HEK293 (cell line): ENCODE results near the gene STAC2.

Experiments used
- CTCF ChIA-PET: fragments of 350-600 bp; formaldehyde crosslinking; extraction: SDS; loops from one replicate; lab custom pipeline; 2021; ENCODE audit warnings: antibody characterized with exemption; lab: Yijun Ruan, JAX
- POLR2A ChIA-PET: fragments of 300-600 bp; formaldehyde crosslinking; extraction: SDS; loops from one replicate; lab custom pipeline; 2020; ENCODE audit warnings: antibody characterized with exemption, inconsistent platforms; lab: Yijun Ruan, JAX
- H3K27ac ChIP-seq: fragments of 200-500 bp; sonication (Bioruptor generic); 2 replicates; pipeline ENCODE4 v1.5.1; 2014; ENCODE audit warnings: low read depth, low read length, control low read depth, inconsistent platforms; ENCODE audit errors: extremely low read depth
- H3K36me3 ChIP-seq, 2 experiments: fragments of 200-500 bp in 1 of 2; sonication (Bioruptor generic) in 1 of 2; 1 replicate in 1 of 2; 2 replicates in 1 of 2; pipeline ENCODE4 v1.5.1; 2014 to 2017; ENCODE audit warnings: inconsistent platforms in 2 of 2, low read length in 2 of 2; ENCODE audit not compliant: control insufficient read depth in 2 of 2, insufficient read depth in 1 of 2
- H3K4me1 ChIP-seq: fragments of 200-500 bp; sonication (Bioruptor generic); 2 replicates; pipeline ENCODE4 v1.5.1; 2014; ENCODE audit warnings: mild to moderate bottlenecking, low read length, inconsistent platforms; ENCODE audit not compliant: control insufficient read depth, insufficient read depth
- H3K4me3 ChIP-seq: 2 replicates; pipeline ENCODE4 v1.5.1; 2011; ENCODE audit warnings: low read depth, mild to moderate bottlenecking, control low read depth, low read length, moderate library complexity
- H3K9me3 ChIP-seq: fragments of 200-500 bp; sonication (Bioruptor generic); 2 replicates; pipeline ENCODE4 v1.5.1; 2014; ENCODE audit warnings: low read depth, low read length, inconsistent platforms; ENCODE audit not compliant: control insufficient read depth, insufficient read depth
- EGR2 ChIP-seq: fragments of 450-650 bp; formaldehyde crosslinking; IDR thresholded peaks from 2 replicates; pipeline ENCODE4 v1.5.1; 2016; ENCODE audit warnings: low read depth, missing biosample characterization, missing genetic modification characterization
- GLIS1 ChIP-seq: fragments of 450-650 bp; formaldehyde crosslinking; IDR thresholded peaks from 2 replicates; pipeline ENCODE4 v1.5.1; 2016; ENCODE audit warnings: missing biosample characterization, missing genetic modification characterization
- PRDM2 ChIP-seq: fragments of 450-650 bp; formaldehyde crosslinking; IDR thresholded peaks from 2 replicates; pipeline ENCODE4 v1.5.1; 2016; ENCODE audit warnings: missing biosample characterization, missing genetic modification characterization, borderline replicate concordance
- SP2 ChIP-seq: fragments of 450-650 bp; formaldehyde crosslinking; IDR thresholded peaks from 2 replicates; pipeline ENCODE4 v1.5.1; 2016; ENCODE audit warnings: missing biosample characterization, missing genetic modification characterization
- ZBTB20 ChIP-seq: fragments of 450-650 bp; formaldehyde crosslinking; IDR thresholded peaks from 2 replicates; pipeline ENCODE4 v1.5.1; 2016; ENCODE audit warnings: missing biosample characterization, missing genetic modification characterization
- ZEB2 ChIP-seq: fragments of 450-650 bp; formaldehyde crosslinking; IDR thresholded peaks from 2 replicates; pipeline ENCODE4 v1.5.1; 2016; ENCODE audit warnings: missing biosample characterization, missing genetic modification characterization
- ZFHX2 ChIP-seq: fragments of 450-650 bp; formaldehyde crosslinking; conservative IDR thresholded peaks from 2 replicates; pipeline ENCODE4 v1.5.1; 2016; ENCODE audit warnings: missing biosample characterization, missing genetic modification characterization
- ZIC2 ChIP-seq: fragments of 450-650 bp; formaldehyde crosslinking; IDR thresholded peaks from 2 replicates; pipeline ENCODE4 v1.5.1; 2016; ENCODE audit warnings: missing biosample characterization, missing genetic modification characterization
- ZNF18 ChIP-seq: fragments of 450-650 bp; formaldehyde crosslinking; IDR thresholded peaks from 2 replicates; pipeline ENCODE4 v1.5.1; 2016; ENCODE audit warnings: missing biosample characterization, missing genetic modification characterization
- ZNF2 ChIP-seq: fragments of 450-650 bp; formaldehyde crosslinking; IDR thresholded peaks from 2 replicates; pipeline ENCODE4 v1.5.1; 2016; ENCODE audit warnings: missing biosample characterization, missing genetic modification characterization
- ZNF600 ChIP-seq: fragments of 450-650 bp; formaldehyde crosslinking; IDR thresholded peaks from 2 replicates; pipeline ENCODE4 v1.5.1; 2016; ENCODE audit warnings: missing biosample characterization, missing genetic modification characterization
- TF ChIP-seq, protein P1 (sequence below): fragments of 450-650 bp; IDR thresholded peaks from 2 replicates; pipeline ENCODE4 v1.5.1; 2018; ENCODE audit warnings: missing biosample characterization, mild to moderate bottlenecking, missing genetic modification characterization

The STAC2 gene

DNA sequence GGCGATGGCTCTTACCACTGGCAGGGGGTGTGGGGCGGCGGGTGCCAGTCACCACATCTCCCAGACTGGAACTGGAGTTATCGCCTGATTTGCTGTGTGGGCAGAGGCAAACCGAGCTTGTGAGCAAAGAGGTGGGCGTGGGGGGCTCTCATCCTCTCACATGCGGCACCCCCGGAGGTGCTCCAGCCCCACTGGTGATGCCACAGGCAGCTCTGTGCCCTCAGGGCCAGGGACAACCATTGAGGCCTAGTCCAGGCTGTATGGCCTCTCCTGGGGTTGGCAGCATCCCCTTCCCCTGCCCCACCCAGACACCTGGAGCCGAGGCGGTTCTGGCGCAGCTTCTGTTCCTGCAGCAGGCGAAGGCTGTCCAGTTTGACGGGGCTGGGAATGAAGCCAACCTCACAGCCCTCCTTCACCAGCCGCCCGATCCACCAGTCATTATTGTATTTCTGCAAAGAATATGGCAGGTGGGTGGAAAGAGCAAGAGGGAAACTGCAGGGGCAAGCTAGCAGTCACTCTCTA lies 39.2 kb downstream of the STAC2 start (continued):
- TF ChIP-seq PRDM2 (tag by site-specific recombination) = no peak

DNA sequence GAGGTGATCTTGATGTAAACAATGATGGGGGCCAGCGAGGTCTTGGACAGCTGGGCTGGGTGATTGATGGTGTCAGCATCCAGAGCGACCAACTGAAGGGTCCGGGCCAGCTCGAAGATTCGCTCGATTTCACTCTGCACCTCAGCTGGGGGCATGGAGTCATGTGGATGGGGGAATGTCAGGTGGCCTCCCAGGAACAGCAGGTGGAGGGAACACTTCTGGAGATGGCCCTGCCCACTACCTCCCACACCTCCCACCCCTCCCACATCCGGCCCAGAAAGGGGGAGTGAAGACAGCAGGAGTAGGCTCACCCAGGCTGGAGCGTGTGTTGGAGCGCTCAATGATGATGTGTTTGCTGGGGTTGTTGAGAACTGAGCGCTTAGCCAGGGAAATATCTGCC lies 42.0 kb downstream of the STAC2 start:
- peaks cover 57 to 73% of the 10 kb centered on the region in 2 experiments for H3K36me3 ChIP-seq
- H3K27ac ChIP-seq = no peak overlapping the region
- 0 out of 2 replicates have a peak, but pooled peaks cover 2% of the 10 kb centered on the region for H3K4me1 ChIP-seq
- POLR2A ChIA-PET = interaction anchor here (0.7 to 1.3 kb wide), 2 partner anchors 9 to 16 kb away, joined by 3 read pairs; partner anchors contain the start of gene RPL19
- no peak overlapping the region for H3K4me3 ChIP-seq
- no peaks in the 10 kb centered on the region for H3K9me3 ChIP-seq
- CTCF ChIA-PET = interaction anchor here (1.1 to 2.9 kb wide), 5 partner anchors 9 to 60 kb away, joined by 3 to 23 read pairs (median 4); no protein-coding TSS in a partner anchor
- TF ChIP-seq ZNF18 = no peak
- peak; percentile 13; the same call in 1 of the 2 replicates for TF ChIP-seq SP2 (tag by site-specific recombination)
- no peak for TF ChIP-seq ZEB2 (tag by site-specific recombination)
- no peak for TF ChIP-seq ZNF2 (tag by site-specific recombination)
- TF ChIP-seq, protein P1, sequence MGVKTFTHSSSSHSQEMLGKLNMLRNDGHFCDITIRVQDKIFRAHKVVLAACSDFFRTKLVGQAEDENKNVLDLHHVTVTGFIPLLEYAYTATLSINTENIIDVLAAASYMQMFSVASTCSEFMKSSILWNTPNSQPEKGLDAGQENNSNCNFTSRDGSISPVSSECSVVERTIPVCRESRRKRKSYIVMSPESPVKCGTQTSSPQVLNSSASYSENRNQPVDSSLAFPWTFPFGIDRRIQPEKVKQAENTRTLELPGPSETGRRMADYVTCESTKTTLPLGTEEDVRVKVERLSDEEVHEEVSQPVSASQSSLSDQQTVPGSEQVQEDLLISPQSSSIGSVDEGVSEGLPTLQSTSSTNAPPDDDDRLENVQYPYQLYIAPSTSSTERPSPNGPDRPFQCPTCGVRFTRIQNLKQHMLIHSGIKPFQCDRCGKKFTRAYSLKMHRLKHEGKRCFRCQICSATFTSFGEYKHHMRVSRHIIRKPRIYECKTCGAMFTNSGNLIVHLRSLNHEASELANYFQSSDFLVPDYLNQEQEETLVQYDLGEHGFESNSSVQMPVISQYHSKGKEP (tag by site-specific recombination) = no peak
- peak; percentile 77 for TF ChIP-seq EGR2 (tag by site-specific recombination)
- TF ChIP-seq ZNF600 (tag by site-specific recombination) = peak; percentile 35; the same call in 1 of the 2 replicates
- peak; percentile 57; the same call in 1 of the 2 replicates for TF ChIP-seq GLIS1 (tag by site-specific recombination)
- TF ChIP-seq ZFHX2 (tag by site-specific recombination) = peak; percentile 72
- no peak for TF ChIP-seq ZIC2 (tag by site-specific recombination)

- H3K4me1 ChIP-seq = 0 out of 2 replicates have a peak, but pooled peaks cover 7% of the 10 kb centered on the region
- CTCF ChIA-PET = interaction anchor here (0.6 to 2.9 kb wide), 8 partner anchors 8 to 204 kb away, joined by 3 to 23 read pairs (median 4); no protein-coding TSS in a partner anchor
- peaks cover 50 to 68% of the 10 kb centered on the region in 2 experiments for H3K36me3 ChIP-seq
- no peak overlapping the region for H3K4me3 ChIP-seq
- no peaks in the 10 kb centered on the region for H3K9me3 ChIP-seq
- no peak overlapping the region for H3K27ac ChIP-seq
- POLR2A ChIA-PET = interaction anchor here (0.7 to 1.3 kb wide), 2 partner anchors 8 to 17 kb away, joined by 3 read pairs; partner anchors contain the start of gene RPL19
- TF ChIP-seq ZBTB20 (tag by site-specific recombination) (no peak), EGR2 (tag by site-specific recombination) (peak; percentile 72), ZFHX2 (tag by site-specific recombination) (peak; percentile 53)
- TF ChIP-seq, all 188 proteins: peak for 2
These were observed 42.7 kb downstream of the STAC2 start for GRCh38 chr17:39183045-39183444.
